ENCODE results near the gene ZNF264.
"Not testable (repeated sequence)": the region's sequence is repeated elsewhere in the genome, so short reads cannot be mapped to it uniquely, and the experiment has no call there.

Gene ZNF264
- 87.3 to 137 (median 126) reads per million in 4 experiments for total RNA-seq

DNA sequence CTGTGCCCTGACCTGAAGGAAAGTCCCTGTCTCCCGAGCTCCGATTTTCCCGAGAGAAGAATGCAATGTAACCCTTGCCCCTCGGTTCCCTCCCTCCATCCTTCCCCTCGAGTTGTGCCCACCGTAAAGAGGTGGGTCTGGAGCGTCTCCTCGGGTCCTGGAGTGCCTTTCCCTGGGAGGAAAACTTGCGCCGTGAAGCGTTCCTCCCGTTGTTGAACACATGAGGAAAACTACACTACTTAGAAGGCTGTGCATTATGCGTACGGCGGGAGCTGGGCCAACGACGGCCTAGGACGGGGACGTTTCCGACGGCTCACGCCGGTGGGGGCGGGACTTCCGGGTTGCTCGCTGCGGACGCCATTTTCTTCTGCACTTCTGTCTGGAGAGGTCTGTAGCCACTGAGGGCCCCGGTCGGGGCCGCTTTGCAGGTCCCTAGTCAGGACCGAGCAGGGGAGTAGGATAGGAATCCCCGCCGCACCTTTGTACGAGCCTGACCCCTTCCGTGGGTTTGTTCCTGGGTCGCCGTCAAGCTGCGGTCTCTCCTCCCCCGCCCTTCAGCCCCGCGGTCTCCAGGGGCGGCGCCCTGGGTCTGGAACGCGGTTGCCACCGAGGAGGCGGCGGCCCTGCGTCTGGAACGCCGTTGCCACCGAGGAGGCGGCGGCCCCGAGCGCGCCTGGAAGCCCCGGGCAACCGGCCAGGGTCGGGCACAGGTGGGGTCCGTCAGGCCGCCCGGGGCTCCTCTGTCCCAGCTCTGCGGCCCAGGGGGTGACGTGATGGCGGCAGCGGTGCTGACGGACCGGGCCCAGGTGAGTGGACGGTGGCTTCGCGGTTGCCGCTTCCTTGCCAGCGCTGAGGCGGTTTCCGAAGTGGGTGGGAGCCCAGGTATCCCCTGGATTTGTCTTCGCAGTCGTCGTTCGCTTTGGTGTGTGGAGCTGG, at the start of gene ZNF264:
TSS of gene ZNF264 (plus strand) at position 360 of the 936 bp plus-strand sequence. CDS start at position 774, 414 bp downstream.
- peak; percentile 76 for DNase-seq

DNA sequence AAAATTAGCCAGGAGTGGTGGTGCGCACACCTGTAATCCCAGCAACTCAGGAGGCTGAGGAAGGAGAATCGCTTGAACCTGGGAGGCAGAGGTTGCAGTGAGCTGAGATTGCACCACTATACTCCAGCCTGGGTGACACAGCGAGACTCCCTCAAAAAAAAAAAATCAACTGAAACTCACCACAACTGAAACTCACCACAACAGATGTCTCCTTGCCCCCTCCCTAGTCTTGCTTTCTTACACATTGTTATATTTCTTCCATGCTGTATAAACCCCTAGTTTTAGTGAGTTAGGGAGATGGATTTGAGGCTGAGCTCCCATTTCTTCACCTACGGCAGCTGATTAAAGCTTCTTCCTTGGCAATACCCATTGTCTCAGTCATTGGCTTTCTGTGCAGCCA, 49.6 kb upstream of the ZNF264 start:
- DNase-seq: no peak

DNA sequence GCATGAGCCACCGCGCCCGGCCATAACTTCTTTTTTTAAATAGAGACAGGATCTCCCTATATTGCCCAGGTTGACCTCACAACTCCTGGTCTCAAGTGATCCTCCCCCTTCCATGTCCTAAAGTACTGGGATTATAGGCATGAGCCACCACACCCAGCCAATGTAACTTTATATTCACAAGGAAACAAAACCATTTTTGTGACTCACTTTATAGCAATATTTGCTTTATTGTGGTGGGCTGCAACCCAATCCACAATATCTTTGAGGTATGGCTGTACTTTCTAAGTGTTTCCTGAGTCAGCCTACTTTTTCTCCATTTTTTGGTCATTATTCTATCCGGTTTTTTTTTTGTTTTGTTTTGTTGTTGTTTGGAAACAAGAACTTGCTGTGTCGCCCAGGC, 38.4 kb upstream of the ZNF264 start:
- no peak for DNase-seq

DNA sequence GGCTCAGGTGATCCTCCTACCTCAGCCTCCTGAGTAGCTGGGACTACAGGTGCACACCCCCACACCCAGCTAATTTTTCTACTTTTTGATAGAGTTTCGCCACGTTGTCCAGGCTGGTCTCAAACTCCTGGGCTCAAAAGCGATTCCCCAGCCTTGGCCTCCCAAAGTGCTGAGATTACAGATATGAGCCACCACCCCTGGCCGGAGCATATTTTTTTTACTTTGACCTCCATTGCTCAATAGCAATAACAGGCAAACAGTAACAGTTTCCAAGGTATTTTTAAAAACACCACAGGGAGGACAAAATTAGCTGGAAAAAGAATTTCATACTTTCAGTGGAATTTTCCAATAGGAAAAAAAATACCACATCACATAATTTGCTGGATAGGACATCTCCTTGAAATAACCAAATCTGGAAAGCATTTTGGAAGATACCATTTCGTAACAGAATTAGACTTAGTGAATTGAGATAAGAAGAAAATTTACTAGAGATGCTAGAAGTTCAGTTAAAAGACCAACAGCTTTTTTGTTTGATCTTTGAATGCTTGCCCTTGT, 29.2 kb upstream of the ZNF264 start:
- DNase-seq: no peak

DNA sequence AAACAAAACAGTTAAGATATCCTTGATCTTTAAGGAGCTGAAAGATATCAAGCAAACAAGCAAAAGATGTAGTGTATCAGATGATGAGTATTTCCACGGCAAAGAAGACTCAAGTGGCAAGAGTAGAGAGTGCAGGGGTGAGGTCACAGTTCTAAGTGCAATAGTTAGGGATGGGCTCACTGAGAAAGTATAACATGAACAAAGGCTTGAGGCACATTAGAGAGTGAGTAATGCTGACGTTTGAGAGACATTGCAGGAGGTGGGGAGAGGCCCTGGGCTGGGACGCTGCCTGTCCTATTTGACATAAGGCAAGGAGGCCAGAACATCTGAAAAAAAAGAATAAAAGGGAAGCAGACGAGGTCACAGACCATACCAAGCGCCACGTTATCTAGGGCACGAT, 25.5 kb upstream of the ZNF264 start:
- no peak for DNase-seq

GRCh38 chr19:57167385-57167784, 23.9 kb upstream of the ZNF264 start, which contains the start of gene DUXA:
Gene DUXA (minus strand): TSS chr19:57167485. CDS start chr19:57167443, 42 bp downstream.
- no peak for DNase-seq

DNA sequence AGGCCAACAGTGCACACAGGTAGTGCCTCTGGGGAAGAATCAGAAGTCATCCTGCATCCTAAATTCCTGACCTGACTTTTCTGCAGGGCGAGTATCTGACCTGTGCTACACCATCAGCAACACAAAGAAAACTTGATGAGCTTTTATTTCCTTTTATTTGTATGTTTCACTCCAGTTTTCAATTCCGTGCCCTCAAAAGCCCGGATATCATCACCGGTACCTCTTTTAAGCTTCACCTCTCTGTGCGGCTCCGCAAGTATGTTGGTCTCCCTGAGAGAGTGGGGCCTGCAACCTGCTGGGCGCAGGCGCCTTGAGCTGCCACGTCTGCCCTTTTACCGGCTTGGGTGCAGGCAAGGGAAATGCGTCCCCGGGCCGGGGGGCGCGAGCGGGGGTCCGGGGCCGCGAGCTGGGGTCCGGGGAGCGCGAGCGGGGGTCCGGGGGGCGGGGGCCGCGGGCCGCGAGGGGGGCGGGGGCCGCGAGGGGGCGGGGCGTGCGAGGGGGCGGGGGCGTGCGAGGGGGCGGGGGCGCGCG, 19.7 kb upstream of the ZNF264 start:
- peak; percentile 17 for DNase-seq

DNA sequence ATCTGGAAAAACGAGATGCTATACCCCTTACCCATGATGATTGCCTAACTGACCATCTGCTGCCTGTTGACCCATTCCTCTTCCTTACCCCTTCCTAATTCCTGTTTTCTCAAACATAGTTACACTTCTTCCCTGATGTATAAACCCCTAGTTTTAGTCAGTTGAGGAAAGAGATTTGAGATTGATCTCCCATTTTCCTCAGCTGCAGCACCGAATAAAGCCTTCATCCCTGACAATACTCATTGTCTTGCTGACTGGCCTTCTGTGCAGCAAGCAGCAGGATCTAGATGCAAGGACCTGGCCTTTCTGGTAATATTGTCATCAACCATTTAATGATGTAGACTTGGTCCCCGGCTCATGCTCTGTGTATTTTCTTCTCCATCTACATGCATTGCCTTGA, 999 bp upstream of the ZNF264 start:
- no peak for DNase-seq

DNA sequence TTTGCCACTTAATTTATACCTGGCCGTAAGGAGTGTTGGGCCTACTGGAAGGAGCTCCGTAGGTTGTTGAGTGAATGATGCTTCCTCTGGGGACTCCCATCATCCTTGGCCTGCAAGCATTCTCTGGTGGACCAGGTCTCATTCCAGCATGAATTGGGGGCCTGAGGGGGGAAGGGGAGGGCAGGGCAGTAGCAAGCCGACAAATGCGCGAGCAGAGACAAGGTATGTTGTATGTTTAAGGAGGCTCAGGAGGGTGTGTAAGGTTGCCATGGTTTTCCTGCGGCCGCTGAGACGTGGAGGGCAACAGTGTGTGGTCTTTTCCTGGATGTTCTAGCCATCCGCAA, 749 bp downstream of the ZNF264 start:
- DNase-seq: no peak

GRCh38 chr19:57192993-57193392, 1.7 kb downstream of the ZNF264 start:
- DNase-seq: no peak

- DNase-seq: not testable (repeated sequence)
Observed at GRCh38 chr19:57197874-57198273, 6.6 kb downstream of the ZNF264 start.

- DNase-seq: no peak
Observed at GRCh38 chr19:57202160-57202559, 10.9 kb downstream of the ZNF264 start.

DNA sequence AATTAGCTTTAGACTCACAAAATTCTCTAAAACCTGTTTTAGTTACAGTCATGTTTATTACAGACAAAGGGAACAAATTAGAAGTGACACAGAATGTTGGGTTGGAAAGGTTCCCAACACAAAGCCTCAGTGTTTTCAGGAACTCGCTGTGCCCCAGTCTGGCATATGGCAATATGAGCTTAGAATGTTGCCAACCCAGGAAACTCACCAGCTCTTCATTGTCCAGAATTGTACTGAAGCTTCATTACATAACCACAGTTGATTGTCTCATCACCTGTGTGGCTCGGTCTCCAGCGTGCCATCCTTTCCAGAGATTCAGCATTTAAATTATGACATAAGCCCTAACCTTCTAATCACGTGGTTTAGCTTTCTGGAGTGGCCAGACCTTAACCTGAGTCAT, 19.1 kb downstream of the ZNF264 start:
- DNase-seq: no peak

DNA sequence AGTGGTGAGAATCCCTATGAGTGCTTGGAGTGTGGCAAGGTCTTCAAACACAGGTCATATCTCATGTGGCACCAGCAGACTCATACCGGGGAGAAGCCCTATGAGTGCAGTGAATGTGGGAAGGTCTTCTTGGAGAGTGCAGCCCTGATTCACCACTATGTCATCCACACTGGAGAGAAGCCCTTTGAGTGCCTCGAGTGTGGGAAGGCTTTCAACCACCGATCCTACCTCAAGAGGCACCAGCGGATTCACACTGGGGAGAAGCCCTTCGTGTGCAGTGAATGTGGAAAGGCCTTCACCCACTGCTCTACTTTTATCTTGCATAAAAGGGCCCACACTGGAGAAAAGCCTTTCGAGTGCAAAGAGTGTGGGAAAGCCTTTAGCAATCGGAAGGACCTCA, 20.8 kb downstream of the ZNF264 start:
- no peak for DNase-seq

DNA sequence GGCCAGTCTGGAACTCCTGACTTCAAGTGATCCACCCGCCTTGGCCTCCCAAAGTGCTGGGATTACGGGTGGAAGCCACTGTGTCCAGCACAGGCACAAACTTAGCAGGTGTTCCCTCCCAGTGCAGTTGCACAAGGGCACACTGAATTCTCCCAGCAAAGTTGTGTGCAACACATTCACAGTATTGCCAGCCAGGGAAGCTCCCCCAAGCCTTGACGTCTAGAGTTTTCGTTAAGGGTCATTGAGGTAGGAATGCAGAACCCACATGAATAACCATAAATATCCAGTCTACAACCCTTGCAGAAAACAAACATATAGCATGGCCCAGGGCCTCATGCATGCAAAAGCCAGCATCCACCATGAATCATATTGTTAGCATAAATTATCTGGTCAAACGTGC, 36.2 kb downstream of the ZNF264 start:
- no peak for DNase-seq

DNA sequence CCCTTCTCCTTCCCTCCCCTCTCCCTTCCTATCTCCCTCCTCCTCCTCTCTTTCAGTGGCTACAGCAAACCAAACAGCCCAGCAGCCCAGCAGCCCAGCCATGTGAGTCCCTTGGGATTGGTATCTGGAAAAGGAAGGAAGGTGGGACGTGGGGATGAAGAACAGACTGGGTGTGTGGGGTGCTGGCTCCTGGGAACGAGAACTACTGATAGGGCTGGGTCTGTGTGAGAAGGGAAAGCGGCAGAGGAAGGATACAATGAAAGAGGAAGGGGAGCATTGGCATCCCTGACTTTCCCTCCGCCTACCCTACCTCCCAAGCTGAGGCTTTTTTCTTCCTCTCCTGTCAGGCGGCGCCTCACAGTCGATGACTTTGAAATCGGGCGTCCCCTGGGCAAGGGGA, 40.4 kb downstream of the ZNF264 start:
- DNase-seq: no peak

DNA sequence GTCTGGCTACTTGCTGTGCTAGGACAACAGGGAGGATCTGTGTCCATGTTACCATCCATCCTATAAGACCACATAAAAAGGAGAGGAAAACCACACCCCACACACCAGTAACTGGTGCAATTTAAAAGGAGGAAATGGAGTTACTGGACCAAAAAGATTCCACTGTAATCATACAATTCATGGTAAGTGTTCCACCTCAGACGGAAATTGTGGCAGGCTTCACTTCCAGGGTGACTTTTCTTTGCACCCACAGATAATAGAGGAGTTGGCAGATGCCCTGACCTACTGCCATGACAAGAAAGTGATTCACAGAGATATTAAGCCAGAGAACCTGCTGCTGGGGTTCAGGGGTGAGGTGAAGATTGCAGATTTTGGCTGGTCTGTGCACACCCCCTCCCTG, 41.9 kb downstream of the ZNF264 start:
- DNase-seq: no peak

DNA sequence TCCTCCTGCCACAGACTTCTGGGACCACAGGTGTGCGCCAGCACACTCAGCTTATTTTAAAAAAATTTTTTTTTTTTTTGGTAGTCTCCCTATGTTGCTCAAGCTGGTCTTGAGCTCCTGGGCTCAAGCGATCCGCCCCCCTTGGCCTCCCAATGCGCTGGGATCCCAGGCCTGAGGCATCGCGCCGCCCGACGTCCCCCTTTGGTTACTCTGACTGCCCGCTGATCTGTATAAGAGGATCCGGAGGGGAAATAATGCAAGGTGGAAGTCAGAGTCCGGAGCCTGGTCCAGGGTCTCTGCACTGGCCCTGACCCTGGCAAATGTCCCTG, 48.6 kb downstream of the ZNF264 start:
- no peak for DNase-seq

DNA sequence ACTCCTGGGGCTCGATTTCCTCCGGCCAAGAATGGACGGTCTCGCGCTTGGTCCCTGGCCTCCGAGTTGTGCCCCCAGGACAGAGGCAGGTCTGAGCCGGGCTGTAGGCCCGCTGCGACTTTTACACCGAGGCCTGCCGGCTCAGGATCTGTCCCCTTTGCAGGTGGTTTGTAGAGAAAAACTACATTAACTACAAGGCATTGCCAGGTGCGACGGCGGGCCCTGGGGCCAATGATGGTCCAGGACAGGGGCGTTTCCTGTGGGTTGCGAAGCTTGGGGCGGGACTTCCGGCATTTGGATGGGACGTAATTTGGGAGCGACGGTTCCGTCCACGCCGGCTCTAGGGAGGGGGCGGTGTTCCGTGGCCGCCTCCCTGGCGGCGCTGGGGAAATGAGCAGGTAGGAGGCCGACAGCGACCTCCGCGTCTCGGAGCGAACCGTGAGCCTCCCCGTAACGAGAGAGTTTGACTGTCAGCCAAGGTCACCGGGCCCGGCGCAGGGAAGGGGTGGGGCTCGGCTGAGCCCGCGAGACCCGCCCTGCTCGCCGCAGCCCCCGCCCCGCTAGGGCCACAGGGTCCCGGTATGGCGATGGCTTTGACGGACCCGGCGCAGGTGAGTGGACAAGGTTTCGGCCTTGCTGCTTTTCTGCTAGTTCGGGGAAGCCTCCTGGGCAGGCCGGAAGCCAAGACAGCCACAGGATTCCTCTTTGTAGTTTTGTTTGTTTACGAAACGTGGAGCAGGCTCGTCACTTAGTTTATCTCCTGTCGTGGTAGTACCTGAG, 49.2 kb downstream of the ZNF264 start, which contains the start of gene ZNF805:
TSS of gene ZNF805 (plus strand) at position 322 of the 780 bp plus-strand sequence. CDS start at position 582, 260 bp downstream.
- DNase-seq: peak; percentile 90

DNA sequence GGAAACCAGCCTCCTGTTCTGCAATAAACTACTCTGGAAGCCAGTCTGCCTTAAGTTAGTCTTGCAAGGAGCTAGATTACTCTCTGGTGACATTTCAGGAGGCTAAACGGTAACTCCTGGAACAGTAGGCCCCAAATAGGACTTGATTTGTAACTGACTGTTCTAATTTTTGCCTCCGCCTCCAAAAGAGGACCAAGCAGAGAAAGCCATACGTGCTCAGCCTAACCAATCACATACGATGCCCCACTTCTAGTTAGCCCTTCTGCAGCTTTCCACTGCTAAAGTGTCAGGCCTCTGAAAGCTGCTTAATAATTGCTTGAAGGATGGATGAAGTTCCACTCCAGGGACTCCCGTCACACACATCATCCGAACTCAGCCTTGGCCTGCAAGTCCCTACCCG, 49.9 kb downstream of the ZNF264 start:
- DNase-seq: no peak

DNA sequence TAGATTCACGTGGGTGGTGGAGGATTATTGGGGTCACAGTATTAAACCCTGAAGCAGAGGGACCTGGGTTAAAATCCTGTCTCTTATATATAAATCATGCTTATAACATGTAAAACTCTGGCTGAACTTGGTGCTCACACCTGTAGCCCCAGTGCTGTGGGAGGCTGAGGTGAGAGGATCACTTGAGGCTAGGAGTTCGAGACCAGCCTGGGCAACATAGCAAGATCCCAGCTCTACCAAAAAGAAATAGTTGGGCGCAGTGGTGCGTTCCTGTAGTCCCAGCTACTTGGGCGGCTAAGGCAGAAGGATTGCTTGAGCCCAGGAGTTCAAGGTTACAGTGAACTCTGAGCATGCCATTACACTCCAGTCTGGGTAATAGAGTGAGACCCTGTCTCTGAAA, 51.5 kb downstream of the ZNF264 start:
- no peak for DNase-seq

- DNase-seq: no peak
Observed at GRCh38 chr19:57244513-57244912, 53.2 kb downstream of the ZNF264 start.

DNA sequence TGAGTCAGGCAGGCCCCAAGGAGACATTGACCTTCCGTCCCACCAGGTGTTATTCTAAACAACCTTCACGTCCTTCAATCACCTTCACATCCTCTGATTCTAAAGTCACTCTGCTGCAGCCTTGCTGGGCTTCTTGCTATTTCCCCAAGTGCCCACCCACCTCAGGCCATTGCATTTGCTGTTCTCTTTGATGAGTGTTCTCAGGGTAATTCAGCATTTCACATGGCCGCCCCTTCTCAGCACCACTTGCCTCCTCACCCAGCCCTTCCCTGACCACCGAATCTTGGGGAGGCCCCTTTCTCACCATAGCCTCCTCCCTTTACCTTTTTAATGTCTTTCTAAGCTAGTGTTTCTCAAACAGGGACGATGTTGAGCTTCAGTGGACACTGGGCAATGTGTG, 53.8 kb downstream of the ZNF264 start:
- no peak for DNase-seq
